ENCODE results near the gene ADGRL1. TPM values are rescaled to one million over a fixed set of nuclear protein-coding genes. Genes with fewer than 3 reads are reported as not detected.

ADGRL1 gene
- total RNA-seq, 1 experiment from 2014 or later, result 117 TPM

DNA sequence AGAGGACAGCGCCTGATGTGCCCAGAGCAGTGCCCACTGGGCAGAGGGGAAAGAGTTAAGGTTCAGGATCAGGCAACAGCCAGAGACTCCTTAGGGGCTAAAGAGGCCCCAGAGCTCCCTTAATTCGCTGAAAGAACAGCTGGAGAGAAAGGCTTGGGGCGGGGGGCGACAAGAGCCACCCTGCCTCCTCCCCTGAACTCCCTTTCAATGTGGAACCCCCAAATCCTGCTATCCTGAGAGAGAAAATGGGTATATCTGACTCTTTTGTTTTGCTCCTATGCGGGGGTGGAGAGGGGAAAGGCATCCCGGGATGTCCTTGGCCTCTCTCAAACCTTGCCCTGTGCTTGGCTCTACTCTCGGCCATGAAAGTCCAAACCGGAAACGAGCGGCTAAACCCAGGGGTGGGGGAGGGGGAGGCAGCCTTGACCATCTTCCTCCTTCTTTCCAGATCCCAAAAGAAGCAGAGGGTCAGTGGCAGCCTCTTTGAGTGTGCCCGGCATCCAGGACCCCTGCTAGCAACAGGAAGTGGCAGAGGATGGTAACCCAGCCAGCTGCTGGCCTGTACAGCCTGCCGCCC lies 93.1 kb downstream of the ADGRL1 start:
- peak overlapping the region; percentile 38 for H2BK120ac ChIP-seq (ENCODE audit: low read depth, low read length, poor library complexity, severe bottlenecking)
- peaks cover 2% of the 10 kb centered on the region; the same call in 1 of the 2 replicates for H3K79me2 ChIP-seq (ENCODE audit: insufficient read depth, low read length)
- no peak overlapping the region for H2AFZ ChIP-seq (ENCODE audit: low read length)
- DNase-seq, result no peak
- peak overlapping the region; percentile 75 for H2BK12ac ChIP-seq (ENCODE audit: insufficient read length, low read depth, low read length)
- peak overlapping the region; percentile 50 for H3K14ac ChIP-seq (ENCODE audit: insufficient read depth, low read length)
- H4K20me1 ChIP-seq (ENCODE audit: control insufficient read depth, insufficient read depth, insufficient read length), result no peaks in the 10 kb centered on the region
- H3T11ph ChIP-seq (ENCODE audit: low read length), result no peak overlapping the region
- H3K23me2 ChIP-seq (ENCODE audit: insufficient read length, low read depth, low read length, poor library complexity, severe bottlenecking), result peaks cover 9% of the 10 kb centered on the region
- peaks cover 9% of the 10 kb centered on the region; the same call in 1 of the 2 replicates for H3K4me1 ChIP-seq (ENCODE audit: insufficient read depth, low read length)
- H3K27me3 ChIP-seq (ENCODE audit: insufficient read depth, low read length), result no peaks in the 10 kb centered on the region; the same call in 1 of the 2 replicates
- no peak overlapping the region for H3K4me2 ChIP-seq (ENCODE audit: insufficient read depth, insufficient read length, low read length)
- no peaks in the 10 kb centered on the region for H3K9me3 ChIP-seq (ENCODE audit: control insufficient read depth, low read depth, low read length)
- no peak overlapping the region for H2AK5ac ChIP-seq (ENCODE audit: insufficient read length, low read length)
- H3K23ac ChIP-seq (ENCODE audit: insufficient read length, low read depth, low read length), result no peak overlapping the region
- Mint-ChIP-seq H3K9me3 (no peaks in the 10 kb centered on the region), H3K27ac (peak overlapping the region; percentile 61 to 86 (median 79); a peak in 4 of 7 replicates), H3K4me3 (peak overlapping the region in 1 of 2 experiments; percentile 40; a peak in 2 of 5 replicates), H3K27me3 (ENCODE audit: low read depth) (peaks cover 2% of the 10 kb centered on the region; the same call in 1 of the 2 replicates), H3K4me1 (peaks cover 31 to 34% of the 10 kb centered on the region in 2 experiments), H3K36me3 (ENCODE audit: insufficient read depth in 1 of 3, low read depth in 3 of 3) (no peaks in the 10 kb centered on the region; a peak in 1 of 7 replicates)
- H3K79me1 ChIP-seq (ENCODE audit: insufficient read depth, low read depth, low read length, poor library complexity, severe bottlenecking), result no peaks in the 10 kb centered on the region
- no peak overlapping the region for H3K9ac ChIP-seq (ENCODE audit: extremely low read depth, insufficient read length, low read length)
- peak overlapping the region; percentile 63 for H3K18ac ChIP-seq (ENCODE audit: insufficient read length, low read depth, low read length)
- 0 out of 2 replicates have a peak overlapping the region, but pooled peaks have one; percentile 37 for H2BK15ac ChIP-seq (ENCODE audit: low read depth, low read length)
- TF ChIP-seq, protein P1, sequence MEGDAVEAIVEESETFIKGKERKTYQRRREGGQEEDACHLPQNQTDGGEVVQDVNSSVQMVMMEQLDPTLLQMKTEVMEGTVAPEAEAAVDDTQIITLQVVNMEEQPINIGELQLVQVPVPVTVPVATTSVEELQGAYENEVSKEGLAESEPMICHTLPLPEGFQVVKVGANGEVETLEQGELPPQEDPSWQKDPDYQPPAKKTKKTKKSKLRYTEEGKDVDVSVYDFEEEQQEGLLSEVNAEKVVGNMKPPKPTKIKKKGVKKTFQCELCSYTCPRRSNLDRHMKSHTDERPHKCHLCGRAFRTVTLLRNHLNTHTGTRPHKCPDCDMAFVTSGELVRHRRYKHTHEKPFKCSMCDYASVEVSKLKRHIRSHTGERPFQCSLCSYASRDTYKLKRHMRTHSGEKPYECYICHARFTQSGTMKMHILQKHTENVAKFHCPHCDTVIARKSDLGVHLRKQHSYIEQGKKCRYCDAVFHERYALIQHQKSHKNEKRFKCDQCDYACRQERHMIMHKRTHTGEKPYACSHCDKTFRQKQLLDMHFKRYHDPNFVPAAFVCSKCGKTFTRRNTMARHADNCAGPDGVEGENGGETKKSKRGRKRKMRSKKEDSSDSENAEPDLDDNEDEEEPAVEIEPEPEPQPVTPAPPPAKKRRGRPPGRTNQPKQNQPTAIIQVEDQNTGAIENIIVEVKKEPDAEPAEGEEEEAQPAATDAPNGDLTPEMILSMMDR (conservative IDR thresholded peaks at IDR 0.05), result no peak
- no peak overlapping the region for H4K5ac ChIP-seq (ENCODE audit: insufficient read length, low read depth, low read length)
- H4K8ac ChIP-seq (replicated peaks; ENCODE audit: insufficient read length, low read depth, low read length), result no peak overlapping the region
- H4K91ac ChIP-seq (ENCODE audit: insufficient read length, low read depth, low read length), result no peak overlapping the region
- H2BK5ac ChIP-seq (ENCODE audit: insufficient read length, low read length), result no peak overlapping the region
- H3K56ac ChIP-seq (ENCODE audit: insufficient read length, low read depth, low read length), result no peak overlapping the region
- H2BK20ac ChIP-seq (ENCODE audit: low read depth, low read length, poor library complexity, severe bottlenecking), result peak overlapping the region; percentile 99
- no peak overlapping the region for H3K4ac ChIP-seq (ENCODE audit: low read depth, low read length)
- WGBS (ENCODE audit: extremely low coverage, insufficient read length, low lambda C conversion rate), result no CpG with 5 or more reads among the region's 12 CpGs
- H3K27ac ChIP-seq (ENCODE audit: insufficient read length, low read depth, low read length), result no peak overlapping the region

Measured in H9 (cell line).